AG09319 (cell line): ENCODE measurements around the gene COL7A1.

Source experiments
- DNase-seq: peaks from one replicate; pipeline ENCODE4 v3.0.0-alpha.2; 2010; ENCODE audit warnings: low read depth; ENCODE audit errors: extremely low read depth
- TF ChIP-seq, protein P1 (sequence below): IDR thresholded peaks from 2 replicates; pipeline ENCODE4 v1.5.1; 2011; ENCODE audit warnings: low read depth, mild to moderate bottlenecking, inconsistent platforms, low read length, moderate library complexity

Gene COL7A1

DNA sequence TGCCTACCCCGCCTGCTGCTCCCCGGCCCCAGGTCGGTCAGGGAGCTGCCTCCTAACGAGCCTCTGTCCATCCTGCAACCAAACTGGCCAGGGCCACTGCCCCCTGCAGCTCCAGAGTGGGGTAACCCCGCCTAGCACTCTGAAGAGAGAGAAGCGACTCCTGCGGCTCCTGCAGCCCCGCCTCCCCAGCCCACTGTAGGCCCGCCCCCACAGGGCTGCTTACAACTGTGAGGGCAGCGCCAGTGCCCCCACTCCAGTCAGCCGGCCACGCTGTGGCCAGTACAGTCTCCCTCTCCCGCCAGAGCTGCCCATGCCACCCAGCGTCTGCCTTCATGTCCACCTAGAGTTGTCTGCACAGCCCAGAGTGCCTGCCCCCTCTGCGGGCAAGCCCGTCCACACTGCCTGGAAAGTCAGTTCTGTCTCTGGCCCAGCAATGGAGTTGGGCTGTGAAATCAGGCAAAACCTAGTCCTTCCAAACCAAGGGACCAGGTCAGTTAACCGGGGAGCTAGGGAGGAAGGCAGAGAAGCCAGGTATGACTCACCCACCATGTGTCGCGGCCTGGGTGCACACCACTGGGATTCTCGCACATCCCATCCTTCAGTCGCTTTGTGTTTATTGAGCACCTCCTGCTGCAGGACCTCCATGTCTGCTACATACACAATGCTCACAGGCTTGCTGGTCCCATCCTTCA, 33.9 kb downstream of the COL7A1 start:
- TF ChIP-seq, protein P1, sequence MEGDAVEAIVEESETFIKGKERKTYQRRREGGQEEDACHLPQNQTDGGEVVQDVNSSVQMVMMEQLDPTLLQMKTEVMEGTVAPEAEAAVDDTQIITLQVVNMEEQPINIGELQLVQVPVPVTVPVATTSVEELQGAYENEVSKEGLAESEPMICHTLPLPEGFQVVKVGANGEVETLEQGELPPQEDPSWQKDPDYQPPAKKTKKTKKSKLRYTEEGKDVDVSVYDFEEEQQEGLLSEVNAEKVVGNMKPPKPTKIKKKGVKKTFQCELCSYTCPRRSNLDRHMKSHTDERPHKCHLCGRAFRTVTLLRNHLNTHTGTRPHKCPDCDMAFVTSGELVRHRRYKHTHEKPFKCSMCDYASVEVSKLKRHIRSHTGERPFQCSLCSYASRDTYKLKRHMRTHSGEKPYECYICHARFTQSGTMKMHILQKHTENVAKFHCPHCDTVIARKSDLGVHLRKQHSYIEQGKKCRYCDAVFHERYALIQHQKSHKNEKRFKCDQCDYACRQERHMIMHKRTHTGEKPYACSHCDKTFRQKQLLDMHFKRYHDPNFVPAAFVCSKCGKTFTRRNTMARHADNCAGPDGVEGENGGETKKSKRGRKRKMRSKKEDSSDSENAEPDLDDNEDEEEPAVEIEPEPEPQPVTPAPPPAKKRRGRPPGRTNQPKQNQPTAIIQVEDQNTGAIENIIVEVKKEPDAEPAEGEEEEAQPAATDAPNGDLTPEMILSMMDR: peak; percentile 37
- no peak for DNase-seq

DNA sequence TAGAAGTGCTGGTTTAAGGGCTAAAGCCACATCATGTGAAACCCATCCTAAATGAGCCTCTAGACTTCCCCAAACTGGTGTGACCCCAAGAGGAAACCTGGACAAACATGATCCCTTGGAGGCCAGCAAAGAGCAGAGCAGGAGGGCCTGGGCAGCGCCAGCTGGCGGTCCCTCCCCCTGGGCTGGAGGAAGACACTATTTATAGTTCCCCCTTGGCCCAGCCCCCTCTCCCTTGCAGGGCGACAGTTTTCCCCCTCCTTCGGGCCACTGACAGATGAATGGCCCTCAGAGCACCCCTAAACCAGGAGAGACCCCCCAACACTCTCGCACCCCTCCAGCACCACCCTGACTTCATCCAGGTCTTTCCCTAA, 34.5 kb downstream of the COL7A1 start:
- TF ChIP-seq, protein P1: no peak
- DNase-seq: no peak

DNA sequence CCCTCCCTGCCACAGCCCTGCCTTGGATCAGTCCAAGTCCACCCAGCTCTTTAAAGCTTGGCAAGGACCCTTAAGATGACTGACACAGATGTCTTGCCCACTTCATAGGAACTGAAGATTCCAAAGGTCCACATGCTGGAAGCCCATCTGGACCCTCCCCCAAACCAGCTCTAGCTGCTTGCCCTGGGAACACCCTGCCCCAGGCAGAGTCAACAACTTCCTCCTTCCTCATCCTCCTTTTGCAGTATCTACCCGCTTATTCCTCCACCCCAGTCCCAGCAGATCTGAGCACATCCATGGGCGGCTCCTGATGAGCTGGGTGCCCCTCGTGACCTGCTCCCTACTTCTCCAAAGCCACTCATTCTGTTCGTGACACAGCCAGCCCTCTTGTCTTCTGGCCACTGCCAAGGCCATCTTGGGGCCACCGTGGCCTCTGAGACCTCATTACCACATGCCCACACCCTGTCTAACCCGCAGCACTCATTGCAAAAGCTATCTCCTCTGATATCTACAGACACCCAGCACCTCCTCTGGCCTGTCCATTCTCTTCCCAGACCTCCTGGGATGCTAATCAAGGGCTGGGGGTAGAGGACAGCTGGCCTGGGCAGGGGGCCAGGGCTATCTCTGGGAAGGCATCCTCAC, 36.5 kb downstream of the COL7A1 start:
- TF ChIP-seq, protein P1: no peak
- no peak for DNase-seq

DNA sequence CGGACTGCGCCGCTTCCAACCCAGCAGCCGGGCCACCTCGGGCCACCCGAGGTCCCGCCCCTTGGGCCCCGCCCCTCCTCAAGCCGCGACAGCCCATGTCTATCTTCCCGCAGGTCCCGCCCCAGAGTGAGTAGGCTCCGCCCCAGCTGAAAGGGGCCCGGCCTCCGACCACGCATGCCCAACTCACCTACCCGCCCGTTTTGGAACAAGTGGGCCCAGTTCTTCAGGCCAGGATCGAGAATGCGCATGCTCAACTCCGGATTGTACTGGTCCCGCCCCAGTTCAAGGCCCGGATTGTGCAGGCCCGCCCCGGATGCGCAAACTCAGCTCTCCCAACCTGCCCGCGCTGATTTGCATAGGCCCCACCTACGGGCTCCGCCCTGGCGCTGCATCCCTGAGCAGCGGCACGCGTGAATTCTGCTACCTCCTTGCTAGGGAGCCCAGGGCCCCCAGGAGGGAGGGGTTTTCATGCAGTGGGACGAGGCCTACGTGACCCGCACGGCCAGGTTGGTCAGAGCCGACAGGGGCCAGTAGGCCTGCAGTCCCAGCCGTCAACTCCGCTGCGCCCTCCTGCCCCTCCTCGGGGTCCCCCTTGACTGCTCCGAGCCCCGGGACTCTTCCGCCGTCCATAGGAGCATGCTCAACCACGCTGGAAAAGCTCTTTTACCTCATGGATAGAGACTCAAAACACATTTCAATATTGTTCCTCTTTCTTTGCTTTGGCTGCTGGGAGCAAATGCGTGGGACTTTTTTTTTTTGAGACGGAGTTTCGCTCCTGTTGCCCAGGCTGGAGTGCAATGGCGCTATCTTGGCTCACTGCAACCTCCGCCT, 38.1 kb downstream of the COL7A1 start, which contains the start of gene PFKFB4:
Gene PFKFB4, minus strand, starts transcription at position 8 of the 831 bp plus-strand sequence. CDS start 26 bp downstream, outside the sequence.
- TF ChIP-seq, protein P1: no peak; the same call in 1 of the 2 replicates
- peak; percentile 99 for DNase-seq

DNA sequence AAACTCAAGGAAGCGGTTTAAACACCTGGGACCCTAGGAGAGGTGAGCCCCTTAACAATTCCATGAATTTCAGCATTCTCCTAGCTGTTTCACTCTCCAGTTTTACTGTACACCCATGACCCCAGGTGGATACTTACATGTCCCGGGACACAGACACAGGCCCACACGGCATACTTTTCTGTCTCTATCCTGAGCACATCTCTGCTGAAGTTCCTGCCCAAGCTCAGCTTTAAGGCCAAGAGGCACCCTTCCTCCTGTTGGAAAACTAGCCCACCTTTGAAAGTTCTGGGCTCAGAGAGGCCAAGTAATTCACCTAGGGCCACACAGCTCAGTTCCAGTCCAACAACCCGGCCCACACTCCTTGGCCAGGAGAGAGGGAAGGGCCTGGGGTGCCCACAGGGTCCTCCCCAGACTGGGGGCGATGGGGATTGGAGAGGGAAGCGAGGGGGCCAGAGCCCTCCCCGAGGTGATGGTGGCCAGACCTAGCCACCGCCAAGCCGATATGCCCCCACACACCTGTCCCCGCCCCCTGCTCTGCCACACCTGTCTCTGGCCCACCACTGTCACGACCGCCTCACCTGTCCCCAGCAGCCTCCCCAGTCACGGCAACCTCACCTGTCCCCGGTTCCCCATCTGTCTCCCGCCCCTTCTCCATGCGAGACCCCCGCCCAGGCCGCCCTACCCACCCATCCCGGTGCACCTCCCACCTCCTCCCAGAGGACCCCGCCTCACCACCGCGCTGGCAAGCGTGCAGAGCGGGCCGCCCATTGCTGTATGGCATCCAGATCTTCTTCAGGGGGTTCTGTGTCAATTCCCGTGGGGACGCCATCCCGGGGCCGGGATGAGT, 39.0 kb downstream of the COL7A1 start:
- TF ChIP-seq, protein P1: no peak
- no peak for DNase-seq

DNA sequence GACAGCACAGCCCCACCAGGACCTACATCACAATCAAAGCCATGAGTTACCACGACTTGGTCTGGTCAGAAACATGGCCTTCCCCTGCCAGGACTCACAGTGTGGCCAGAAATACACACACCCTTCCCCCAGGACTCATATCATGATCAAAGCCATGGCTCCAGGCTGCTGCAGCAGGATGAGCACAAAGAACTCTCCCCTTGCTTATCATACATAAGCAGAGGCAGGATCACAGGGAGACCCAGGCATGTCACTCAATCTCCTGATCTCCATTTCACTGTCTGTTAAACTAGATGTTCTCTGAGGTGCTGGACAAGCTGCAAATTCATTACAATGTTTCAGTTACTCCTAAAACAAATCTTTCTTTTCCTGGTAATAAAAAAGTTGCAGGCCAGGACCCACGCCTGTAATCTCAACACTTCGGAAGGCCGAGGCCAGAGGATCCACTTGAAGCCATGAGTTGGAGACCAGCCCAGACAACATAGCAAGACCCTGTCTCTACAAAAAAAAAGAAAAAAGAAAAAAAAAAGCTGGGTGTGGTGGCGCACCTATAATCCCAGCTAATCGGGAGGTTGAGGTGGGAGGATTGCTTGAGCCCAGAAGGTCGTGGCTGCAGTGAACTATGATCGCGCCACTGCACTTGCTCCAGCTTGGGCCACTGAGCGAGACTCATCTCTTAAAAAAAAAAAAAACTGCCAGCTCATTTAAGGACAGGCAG, 39.7 kb downstream of the COL7A1 start:
- TF ChIP-seq, protein P1: no peak
- no peak for DNase-seq
